Panc1 (cell line): Measurements from ENCODE around the gene ARHGEF38. TPM values are rescaled to one million over a fixed set of nuclear protein-coding genes. Genes with fewer than 3 reads are reported as not detected.

Experiments
- ATAC-seq: fragments of 200-7000 bp; cut with Tn5 transposase; 2 replicates; pipeline ENCODE4 v1.9.1; 2020; ENCODE audit warnings: mild to moderate bottlenecking, moderate library complexity
- BruUV-seq: library from RNA; stranded (reverse); fragments of 400-500 nt; replicated peaks from 2 replicates; lab custom pipeline; 2021; lab: Mats Ljungman, UMichigan
- CTCF ChIA-PET: fragments of 300-600 bp; sonication (Branson Sonifier 250); formaldehyde crosslinking; loops from one replicate; lab custom pipeline; 2022; ENCODE audit warnings: antibody characterized with exemption; lab: Charles Lee
- POLR2A ChIA-PET: fragments of 300-600 bp; sonication (Branson Sonifier 250); formaldehyde crosslinking; loops from one replicate; lab custom pipeline; 2022; ENCODE audit warnings: antibody characterized with exemption; lab: Charles Lee
- DNase-seq: peaks from one replicate; pipeline ENCODE4 v3.0.0-alpha.2; 2010; ENCODE audit warnings: low read depth, low spot score
- H3K27ac ChIP-seq: 2 replicates; pipeline ENCODE4 v1.5.1; 2011; ENCODE audit warnings: mild to moderate bottlenecking, low read length, inconsistent platforms
- H3K27me3 ChIP-seq: fragments of 200-500 bp; sonication (Bioruptor generic); 2 replicates; pipeline ENCODE4 v1.6.0; 2014; ENCODE audit warnings: low read length, inconsistent platforms; ENCODE audit not compliant: control insufficient read depth, insufficient read depth
- H3K36me3 ChIP-seq: fragments of 200-500 bp; sonication (Bioruptor generic); 2 replicates; pipeline ENCODE4 v1.5.1; 2014; ENCODE audit warnings: inconsistent platforms, mild to moderate bottlenecking, low read length, moderate library complexity; ENCODE audit not compliant: control insufficient read depth, insufficient read depth
- H3K4me1 ChIP-seq: 2 replicates; pipeline ENCODE4 v1.5.1; 2011; ENCODE audit warnings: inconsistent platforms, mild to moderate bottlenecking, low read length, moderate library complexity; ENCODE audit not compliant: control insufficient read depth, insufficient read depth
- H3K4me3 ChIP-seq, 2 experiments: 2 replicates each; pipeline ENCODE4 v1.5.1; 2011 to 2012; ENCODE audit warnings: low read depth in 2 of 2, low read length in 2 of 2, mild to moderate bottlenecking in 2 of 2, inconsistent platforms in 1 of 2, moderate library complexity in 1 of 2
- H3K9me3 ChIP-seq: fragments of 200-500 bp; sonication (Bioruptor generic); 2 replicates; pipeline ENCODE4 v1.5.1; 2014; ENCODE audit warnings: low read depth, mild to moderate bottlenecking, inconsistent platforms, low read length, moderate library complexity; ENCODE audit not compliant: control insufficient read depth, insufficient read depth
- CTCF ChIP-seq: fragments of 450-650 bp; IDR thresholded peaks from 2 replicates; pipeline ENCODE4 v1.5.1; 2017; ENCODE audit warnings: mild to moderate bottlenecking
- POLR2AphosphoS5 ChIP-seq: IDR thresholded peaks from 2 replicates; pipeline ENCODE4 v1.6.1; 2012; ENCODE audit warnings: mild to moderate bottlenecking, low read depth, low read length, moderate library complexity
- REST ChIP-seq, 2 experiments: IDR thresholded peaks; 2 replicates each; pipeline ENCODE4 v1.6.1; 2011 to 2012; ENCODE audit warnings: low read depth in 2 of 2, control low read depth in 1 of 2, low read length in 1 of 2, mild to moderate bottlenecking in 1 of 2, moderate library complexity in 1 of 2; ENCODE audit not compliant: insufficient read depth in 1 of 2
- SIN3A ChIP-seq: IDR thresholded peaks from 2 replicates; pipeline ENCODE4 v1.6.1; 2012; ENCODE audit warnings: low read depth, mild to moderate bottlenecking, low read length, moderate library complexity, borderline replicate concordance; ENCODE audit not compliant: insufficient read depth
- TCF7L2 ChIP-seq: IDR thresholded peaks from 2 replicates; pipeline ENCODE4 v1.6.1; 2011; ENCODE audit warnings: mild to moderate bottlenecking, low read depth, low read length, inconsistent platforms
- in situ Hi-C: cut with HindIII; loops from 2 replicates; pipeline ENCODE4 v1.10.0; 2016; ENCODE audit warnings: low sequenced_read_pairs, low pct_unique_long_range_greater_than_20kb
- intact Hi-C: fragments of 100-400 bp; cut with micrococcal nuclease; formaldehyde crosslinking; loops from one replicate; pipeline ENCODE4 v1.10.0; 2022; ENCODE audit not compliant: unreplicated experiment
- total RNA-seq: library from RNA; stranded (reverse); gene quantifications from one replicate; pipeline ENCODE4 v1.2.1, GENCODE V29; 2021; ENCODE audit not compliant: unreplicated experiment

ARHGEF38 gene
- total RNA-seq, 1 experiment from 2014 or later = not detected

- no peak for ATAC-seq
- CTCF ChIA-PET = no interaction called here
- intact Hi-C loops = loop anchor here (10.0 kb wide), 1 partner anchor 124 kb away; no protein-coding TSS in a partner anchor
- in situ Hi-C loops = no loop called here
- Histone ChIP-seq H3K36me3 (no peaks in the 10 kb centered on the region; the same call in 1 of the 2 replicates), H3K27me3 (no peaks in the 10 kb centered on the region; the same call in 1 of the 2 replicates), H3K9me3 (no peaks in the 10 kb centered on the region), H3K4me1 (no peaks in the 10 kb centered on the region), H3K4me3 (no peak overlapping the region), H3K27ac (no peak overlapping the region)
- no peak for TF ChIP-seq POLR2AphosphoS5
- no peak for TF ChIP-seq REST (IDR thresholded peaks at IDR 0.05; ENCODE audit: insufficient read depth in 1 of 2, low read depth in 2 of 2, low read length in 1 of 2)
- TF ChIP-seq CTCF = no peak
- TF ChIP-seq SIN3A = no peak
- TF ChIP-seq TCF7L2 = no peak
- DNase-seq = no peak
- POLR2A ChIA-PET = no interaction called here
- no TSS peak for BruUV-seq
Measured at GRCh38 chr4:105659190-105659589, 106.8 kb downstream of the ARHGEF38 start.

GRCh38 chr4:105661028-105661427 lies 108.6 kb downstream of the ARHGEF38 start:
- Histone ChIP-seq H3K9me3 (no peaks in the 10 kb centered on the region), H3K27ac (no peak overlapping the region), H3K4me1 (no peaks in the 10 kb centered on the region), H3K4me3 (no peak overlapping the region), H3K36me3 (no peaks in the 10 kb centered on the region; the same call in 1 of the 2 replicates), H3K27me3 (no peaks in the 10 kb centered on the region; the same call in 1 of the 2 replicates)
- BruUV-seq = no TSS peak
- CTCF ChIA-PET = no interaction called here
- POLR2A ChIA-PET = no interaction called here
- no peak for TF ChIP-seq REST (IDR thresholded peaks at IDR 0.05; ENCODE audit: insufficient read depth in 1 of 2, low read depth in 2 of 2, low read length in 1 of 2)
- no peak for TF ChIP-seq CTCF
- TF ChIP-seq SIN3A = no peak
- no peak for TF ChIP-seq TCF7L2
- TF ChIP-seq POLR2AphosphoS5 = no peak
- ATAC-seq (no peak), DNase-seq (no peak)
- in situ Hi-C loops = no loop called here
- intact Hi-C loops = no loop called here
